Pons (tissue), 1 donor: Measurements from ENCODE around the gene YWHAQ.

ENCODE experiments used
- DNase-seq: peaks from one replicate; pipeline ENCODE4 v3.0.0-alpha.2; 2016; ENCODE audit warnings: low spot score

YWHAQ gene

DNA sequence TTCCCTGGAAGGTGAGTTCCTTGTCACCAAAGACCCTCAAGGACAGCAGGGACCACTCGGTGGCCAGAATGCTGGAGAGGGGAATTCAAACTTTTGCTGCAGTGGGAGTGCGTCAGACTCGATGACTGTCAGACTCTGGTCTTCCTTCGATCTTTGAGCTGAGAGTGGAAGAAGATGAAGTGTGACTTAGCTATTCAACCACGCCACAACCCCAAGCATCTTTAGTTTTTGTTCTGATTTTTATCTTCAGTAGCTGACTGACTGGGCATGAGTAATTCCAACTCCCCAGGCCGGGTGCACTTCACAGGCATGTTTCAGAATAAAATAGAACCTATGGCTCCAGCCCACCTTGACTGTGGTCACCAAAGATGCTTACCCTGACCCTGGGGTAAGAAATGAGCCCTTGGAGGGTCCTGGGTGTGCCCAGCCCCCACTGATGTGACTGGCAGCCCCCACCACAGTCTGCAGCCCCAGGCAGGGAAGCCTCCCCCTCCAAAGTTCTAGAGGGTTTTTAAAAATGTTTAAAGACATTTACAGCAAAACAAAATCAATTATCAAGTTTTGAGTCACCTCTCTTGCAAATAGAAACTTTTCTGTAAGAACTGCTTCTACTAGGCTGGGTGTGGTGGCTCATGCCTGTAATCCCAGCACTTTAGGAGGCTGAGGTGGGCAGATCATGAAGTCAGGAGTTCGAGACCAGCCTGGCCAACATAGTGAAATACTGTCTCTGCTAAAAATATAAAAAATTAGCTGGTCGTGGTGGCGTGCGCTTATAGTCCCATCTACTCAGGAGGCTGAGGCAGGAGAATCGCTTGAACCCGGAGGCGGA, 24.9 kb upstream of the YWHAQ start:
- DNase-seq = no peak

DNA sequence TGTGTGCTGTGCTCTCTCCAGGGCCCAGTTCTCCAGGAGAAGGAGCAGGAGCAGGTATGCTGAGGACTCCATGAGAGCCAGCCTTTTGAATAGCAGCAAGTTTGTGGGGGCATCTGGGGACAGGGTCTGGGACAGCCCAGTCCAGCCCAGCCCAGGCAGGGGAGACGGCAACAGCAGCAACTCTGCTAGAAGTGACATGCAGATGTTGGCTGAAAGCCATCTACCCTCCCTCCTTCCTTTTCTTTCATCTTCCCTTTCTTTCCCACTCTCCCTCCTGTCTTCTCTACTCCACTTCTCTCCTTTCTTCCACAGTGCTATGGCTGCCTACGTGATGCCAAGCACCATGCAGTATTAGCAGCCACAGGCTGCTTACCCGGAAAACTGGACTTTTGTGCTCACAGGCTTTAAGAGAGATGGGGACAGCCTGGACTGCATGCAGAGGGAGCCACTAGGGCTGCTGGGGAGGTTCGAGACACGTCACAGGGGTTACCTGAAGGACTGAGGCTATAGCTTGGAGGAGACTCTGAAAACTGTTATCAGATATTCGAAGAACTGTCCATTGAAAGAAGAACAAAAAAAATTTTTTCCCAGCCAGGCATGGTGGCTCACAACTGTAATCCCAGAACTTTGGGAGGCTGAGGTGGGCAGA, 23.8 kb upstream of the YWHAQ start:
- DNase-seq = peak; percentile 37

DNA sequence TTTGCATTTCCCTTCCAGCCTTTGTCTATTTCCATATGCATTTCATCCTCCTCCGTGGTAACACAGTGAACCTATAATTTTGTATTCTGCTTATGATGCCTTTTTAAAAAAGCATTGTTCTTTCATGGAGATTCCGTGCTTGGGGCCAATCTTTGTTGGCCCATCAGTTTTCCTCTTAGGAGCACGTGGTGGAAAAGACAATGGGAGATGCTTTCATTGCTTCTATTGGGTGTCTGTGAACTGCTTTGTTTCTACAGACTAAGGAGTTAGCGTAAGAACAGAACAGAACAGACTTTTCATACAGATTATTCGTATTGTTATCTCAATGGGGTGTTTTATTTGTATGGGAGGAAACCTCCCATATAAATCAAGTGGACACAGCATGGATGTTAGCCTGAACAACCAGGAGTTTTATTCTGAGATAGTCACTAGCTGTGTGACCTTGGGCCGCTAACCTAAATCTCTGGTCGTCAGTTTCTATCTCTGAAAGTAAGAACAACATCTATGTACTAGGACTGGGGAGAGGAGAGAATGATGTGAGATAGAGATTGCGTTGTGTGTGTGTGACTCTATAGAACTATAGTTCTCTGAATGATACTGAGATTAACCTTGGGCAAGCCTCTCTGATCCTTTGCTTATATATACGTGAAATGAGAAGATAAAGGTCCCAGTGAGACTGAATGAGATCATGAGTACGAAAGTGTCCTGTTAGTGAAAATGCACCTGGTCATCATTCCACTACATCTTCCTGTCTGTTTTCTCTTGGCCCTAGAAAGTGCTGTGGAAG, 22.9 kb upstream of the YWHAQ start:
- peak; percentile 98 for DNase-seq

DNA sequence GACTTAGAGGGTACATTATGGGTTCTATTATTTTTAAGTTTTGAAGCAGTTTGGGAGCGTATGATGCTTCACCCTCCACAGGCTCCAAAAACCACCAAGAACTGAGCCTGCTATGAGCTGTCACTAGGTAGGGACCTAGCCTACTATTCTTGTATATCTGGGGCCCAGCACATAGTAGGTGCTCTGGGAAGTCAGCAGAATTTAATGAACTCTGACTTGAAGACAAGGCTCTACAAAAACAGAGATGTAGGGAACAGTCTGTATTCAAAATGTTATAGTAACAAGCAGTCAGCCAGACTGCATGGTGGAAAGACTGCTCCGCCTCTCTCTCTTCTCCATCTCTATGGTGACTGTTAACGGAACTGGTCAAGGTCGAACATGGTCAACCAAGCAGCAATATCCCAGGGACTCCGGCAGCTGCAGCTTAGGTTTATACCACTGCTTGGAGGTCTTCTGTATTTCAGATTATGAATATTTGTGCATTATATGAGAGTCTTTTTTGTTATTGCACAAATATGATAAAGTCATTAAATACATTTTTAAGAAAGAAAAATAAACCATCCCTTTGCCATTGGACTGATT, 22.2 kb upstream of the YWHAQ start:
- peak; percentile 70 for DNase-seq

DNA sequence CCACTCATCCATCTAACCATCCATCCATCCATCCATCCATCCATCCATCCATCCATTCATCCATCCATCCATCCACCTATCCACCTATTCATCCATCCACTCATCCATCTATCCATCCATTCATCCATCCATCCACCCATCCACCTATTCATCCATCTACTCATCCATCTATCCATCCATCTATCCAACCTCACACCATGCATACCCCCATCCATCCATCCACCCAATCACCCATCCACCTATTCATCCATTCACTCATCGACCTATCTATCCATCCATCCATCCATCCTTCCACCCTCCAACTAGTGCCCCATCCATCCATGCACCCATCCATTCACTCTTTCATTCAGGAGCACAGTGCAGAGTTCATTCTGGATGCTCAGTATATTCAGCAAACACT, 21.5 kb upstream of the YWHAQ start:
- DNase-seq = no peak

DNA sequence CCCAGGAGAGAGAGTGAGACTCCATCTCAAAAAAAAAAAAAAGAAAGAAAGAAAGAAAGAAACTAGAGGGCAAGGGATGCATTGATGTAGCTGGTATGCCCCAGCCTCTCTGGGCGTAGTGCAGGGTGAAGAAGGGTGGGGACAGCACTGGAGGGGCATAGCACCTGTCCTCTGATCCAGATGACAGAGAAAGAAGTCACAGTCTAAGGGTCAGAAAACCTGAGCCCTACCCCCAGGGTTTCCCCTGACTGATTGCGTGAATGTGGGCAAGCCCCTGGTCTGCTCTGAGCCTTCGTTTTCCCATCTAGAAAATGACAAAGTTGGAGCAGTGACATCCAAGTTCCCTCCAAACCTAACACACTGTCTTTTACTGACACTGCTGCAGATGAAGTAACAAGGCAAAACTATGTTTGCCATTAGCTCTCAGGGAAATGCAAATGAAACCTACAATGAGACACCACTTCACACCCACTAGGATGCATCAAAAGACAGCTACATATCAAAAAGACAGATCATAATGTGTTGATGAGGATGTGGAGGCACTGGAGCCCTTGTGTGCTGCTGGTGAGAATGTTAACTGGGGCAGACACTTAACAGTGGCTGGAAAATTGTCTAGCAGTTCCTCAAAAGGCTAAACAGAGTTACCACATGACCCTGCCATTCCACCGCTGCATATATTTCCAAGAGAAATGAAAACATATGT, 19.5 kb upstream of the YWHAQ start:
- DNase-seq = no peak

DNA sequence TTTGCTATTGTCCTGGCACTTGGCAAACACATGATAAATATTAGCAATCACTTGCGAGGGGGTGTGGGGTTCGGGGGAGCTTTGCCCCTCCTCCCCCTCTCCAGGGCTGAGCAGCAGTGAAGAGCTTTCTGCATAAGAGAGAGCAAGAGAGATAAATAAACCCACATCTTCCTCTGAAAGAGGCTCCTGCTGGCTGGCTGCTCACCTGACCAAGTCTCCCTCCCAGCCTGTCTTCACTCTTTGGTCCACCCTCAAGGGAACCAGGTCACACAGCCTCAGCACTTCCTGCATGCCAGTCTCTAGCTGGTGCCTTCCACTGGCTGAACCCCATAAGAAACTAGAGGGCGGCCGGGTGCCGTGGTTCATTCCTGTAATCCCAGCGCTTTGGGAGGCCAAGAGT, 18.5 kb upstream of the YWHAQ start:
- no peak for DNase-seq

DNA sequence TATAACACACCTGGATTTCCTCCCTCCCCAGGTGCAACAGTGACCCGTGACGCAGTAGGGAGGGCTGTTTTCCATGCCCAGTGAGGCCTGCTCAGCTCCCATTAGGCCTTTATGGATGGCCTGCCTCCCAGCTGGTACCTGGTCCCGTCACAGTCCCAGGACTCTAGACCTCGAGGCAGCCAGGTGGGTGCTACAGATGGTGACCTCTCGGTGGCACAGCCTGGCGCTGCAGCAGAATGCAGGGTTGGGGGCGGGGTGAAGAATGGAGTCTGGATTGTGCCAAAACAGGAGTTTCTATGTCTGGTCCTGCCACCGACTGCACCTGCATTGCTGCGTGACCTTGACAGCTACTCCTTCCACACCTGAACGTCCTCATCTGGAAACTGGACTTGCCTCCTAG, 18.0 kb upstream of the YWHAQ start:
- DNase-seq = no peak

DNA sequence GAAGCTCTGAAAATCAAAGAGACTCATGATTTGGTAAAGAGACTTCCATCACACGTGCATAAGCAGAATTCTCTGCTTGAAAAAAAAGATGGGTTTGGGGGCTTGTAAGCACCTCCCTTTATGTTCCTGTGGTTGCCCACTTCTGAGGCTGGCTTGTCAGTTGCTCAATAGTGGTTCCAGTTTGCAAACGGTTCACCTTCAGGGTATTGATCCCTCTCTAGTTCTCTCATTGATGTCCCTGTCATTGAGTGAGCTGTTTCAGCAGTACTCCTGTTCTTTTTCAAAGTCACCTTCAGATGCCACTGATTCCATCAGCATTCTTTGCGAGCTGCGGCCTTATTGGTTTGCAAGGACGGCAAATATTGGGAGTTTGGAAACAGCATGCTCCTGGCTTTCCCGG, 17.1 kb upstream of the YWHAQ start:
- no peak for DNase-seq

DNA sequence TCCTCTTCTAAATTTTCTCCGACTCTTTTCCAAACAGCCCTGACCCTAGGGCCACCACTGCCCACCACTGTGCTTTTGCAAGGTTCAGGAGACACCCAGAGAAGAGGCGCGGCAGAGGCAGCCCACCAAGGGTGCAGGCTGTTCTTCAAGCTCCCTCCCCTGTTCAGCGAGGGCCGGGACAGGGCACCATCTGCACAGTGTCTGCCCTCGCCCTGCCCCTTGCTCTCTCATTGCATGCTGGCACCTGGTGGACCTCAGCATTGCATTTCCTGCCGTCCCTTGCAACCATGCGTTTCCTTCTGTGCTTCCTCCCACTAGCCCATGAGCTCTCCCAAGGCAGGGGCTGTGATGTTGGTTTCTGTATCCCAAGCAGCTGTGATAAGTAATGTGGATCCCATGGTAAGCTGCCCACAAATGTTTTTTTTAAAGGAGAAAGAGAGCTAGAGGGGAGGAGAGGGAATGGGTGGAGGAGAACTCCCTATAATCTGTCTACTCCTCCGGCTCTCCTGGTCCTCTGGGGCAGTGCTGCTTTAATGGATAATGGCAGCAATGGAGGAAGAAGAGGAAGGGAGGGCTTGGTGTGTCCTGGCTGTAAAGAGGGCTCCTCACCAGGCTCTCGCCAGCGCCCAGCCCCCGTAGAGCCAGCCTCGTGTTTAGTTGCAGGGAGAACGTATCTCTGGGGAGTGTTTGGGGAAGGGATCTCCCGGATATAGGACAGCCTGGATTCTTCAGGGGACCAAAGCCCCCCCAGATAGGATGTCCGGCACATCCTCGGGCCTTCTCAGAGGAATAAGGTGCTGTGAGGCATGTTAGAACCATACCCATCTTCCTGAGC, 15.6 kb upstream of the YWHAQ start:
- DNase-seq = no peak

DNA sequence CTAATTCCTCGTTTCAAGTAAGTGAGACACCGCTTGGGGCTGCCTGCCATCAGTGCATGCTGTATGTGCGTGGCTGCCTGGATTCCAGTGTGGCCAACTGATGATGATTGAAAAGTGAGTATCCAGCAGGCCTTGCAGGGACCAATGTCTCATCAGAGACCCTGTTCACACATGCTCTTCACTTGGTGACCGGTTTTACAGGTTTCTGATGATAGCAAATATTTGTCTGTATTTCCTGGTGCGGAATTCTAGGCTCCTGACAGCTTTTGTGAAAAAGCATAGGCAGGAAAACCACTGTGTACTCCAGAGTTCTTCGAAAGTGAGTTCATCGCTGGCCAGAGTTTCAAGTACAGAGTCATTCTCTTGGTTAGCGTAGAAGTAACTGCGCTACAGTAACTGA, 13.8 kb upstream of the YWHAQ start:
- DNase-seq = no peak

DNA sequence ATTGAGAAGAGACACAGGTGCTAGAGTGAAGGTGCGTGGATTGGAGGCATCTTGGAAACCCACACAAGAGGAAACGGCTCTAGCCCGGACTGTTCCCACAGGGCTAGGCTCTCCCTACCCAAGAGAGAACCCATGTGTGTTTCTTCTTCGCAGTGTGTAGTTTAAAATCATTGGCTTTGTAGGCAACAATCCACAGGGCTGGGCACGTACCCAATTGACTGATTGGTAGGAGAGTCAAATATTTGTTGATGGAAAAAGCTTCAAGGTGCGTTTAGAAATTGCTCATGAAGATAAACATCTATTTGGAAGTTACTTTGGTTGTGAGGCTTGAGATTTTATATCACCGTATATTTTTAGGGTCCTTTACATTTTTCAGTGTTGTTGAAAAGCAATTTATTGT, 13.2 kb upstream of the YWHAQ start:
- DNase-seq = no peak

DNA sequence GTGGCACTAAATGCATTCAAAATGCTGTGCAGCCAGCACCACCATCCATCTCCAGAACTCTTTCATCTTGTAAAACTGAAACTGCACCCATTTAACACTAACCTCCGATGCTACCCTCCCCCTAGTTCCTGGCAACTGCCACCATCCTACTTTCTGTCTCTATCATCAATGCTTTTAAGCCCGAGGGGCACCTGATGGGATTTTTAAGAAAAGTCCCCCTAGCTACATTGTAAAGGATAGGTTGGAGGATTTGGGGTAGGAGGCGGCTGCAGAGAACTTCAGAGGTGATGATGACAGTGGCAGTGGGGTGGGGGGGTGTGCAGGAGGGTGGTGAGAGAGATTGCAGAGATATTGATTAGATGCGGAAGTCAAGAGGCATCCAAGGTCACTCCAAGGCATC, 10.8 kb upstream of the YWHAQ start:
- no peak for DNase-seq

DNA sequence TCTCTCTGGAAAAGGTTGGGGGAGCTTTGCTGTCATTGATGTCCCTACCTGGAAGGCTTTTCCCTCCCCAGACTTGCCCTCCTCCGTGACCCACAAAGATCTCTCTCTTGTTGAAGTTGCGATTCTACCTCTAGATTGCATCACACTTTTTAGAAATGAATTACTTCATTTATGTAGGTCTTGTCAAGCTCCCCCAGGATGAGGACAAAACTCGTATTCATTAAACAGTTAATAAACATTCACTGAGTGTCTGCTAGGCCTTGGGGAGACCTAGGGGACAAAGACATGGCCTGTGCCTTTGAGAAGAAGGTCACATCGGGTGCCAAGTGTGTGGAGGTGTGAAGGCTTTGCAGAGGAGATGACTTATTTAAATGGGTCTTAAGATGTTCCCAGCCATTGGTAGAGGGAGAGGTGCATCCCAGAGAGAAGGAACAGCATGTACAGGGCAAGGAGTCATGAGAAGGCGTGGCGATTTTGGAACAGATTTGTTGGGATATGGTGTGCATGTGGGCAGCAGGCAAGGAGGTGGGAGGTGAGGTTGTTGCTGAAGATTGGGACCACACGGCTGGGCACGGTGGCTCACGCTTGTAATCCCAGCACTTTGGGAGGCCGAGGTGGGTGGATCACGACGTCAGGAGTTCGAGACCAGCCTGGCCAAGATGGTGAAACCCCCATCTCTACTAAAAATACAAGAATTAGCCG, 9.8 kb upstream of the YWHAQ start:
- peak; percentile 37 for DNase-seq

DNA sequence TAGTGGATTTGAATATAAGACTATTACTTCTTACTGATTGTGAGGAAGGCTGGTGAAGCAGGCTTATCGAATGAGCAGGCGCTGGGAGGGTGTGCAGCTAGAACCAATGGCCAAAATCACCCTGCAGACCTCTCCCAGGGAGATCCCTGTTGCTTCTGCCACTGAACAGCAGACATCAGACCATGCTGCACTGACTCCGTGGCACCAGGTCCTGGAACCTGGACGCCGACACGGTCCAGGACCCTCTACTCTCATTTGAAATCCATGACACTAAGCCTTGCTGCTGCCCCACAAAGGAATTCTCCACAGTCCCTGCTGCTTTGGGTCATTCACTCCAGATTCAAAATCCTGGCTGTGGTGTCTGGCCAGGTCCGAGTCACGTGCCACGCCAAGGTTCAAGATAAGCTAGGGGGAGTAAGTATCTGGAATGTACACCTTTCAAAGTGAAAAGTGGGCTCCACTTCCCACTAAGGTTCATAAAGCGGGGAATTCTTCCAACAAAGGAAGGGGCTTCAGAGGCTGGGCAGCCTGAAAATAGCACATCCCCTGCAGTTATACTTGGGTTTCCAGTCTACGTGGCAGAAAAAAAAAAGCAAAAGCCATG, 9.0 kb upstream of the YWHAQ start:
- DNase-seq = no peak

DNA sequence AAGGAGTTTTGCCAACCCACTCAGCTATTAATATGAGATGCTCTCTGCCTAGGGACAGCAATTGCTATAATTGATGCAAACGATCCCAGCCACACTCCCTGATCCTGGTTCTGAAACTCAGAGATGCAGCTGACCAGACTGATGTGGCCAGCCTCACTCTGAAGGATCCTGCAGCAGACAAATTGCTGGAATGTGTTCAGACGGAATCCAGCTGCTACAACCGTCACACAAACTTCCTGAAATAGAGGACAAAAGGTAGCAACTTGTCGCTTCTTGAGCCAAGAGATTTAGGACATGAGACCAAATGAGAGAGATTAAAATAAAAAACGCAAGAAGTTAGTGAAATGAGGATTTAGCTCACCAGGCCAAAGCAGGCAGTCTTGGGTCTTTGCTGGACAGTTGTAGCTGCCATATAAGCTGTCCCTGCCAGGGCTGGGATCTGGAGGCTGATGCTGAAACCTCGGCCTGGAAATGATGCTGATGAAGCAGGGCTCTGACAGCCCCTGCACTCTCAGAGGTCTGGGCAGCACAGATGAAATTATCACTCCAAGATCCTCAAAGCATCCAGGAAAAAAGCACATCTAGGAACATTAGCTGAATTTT, 8.3 kb upstream of the YWHAQ start:
- peak; percentile 69 for DNase-seq

DNA sequence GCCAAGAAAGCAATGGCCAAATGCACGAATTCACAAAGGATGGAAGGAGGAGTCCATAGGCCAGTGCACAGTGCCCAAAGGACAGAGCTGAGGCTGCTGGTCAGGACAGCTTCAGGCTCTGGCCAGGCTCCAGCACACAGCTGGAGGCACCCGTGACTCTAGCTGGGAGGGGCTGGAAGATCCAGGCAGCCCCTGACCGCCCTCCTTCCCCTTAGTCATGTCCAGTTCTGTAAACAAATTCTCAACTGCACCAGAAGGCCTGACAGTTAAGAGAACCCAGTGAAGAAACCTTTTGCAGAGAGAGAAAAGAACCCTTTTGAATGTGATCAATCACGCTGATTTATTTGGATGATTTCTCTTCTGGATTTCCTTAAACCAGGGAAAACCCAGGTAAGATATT, 7.7 kb upstream of the YWHAQ start:
- DNase-seq = peak; percentile 96

DNA sequence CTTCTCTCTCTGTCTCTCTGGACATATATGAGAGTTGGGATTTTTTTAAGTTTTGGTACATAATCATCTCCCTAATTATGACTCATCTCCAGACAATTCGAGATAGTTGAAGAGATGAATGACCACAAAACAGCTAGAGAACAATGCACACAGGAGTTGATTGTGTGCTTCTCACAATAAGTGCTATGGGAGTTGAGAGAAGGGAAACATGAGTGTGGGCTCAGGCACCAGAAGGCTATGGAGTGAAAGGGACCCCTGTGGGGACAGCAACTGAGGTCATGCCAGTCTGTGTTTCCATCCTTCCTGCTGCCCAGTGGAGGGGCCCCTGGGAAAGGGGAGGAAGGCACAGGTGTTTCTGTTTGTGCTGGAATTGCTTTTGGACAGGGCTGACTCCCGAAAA, 6.5 kb upstream of the YWHAQ start:
- peak; percentile 99 for DNase-seq

DNA sequence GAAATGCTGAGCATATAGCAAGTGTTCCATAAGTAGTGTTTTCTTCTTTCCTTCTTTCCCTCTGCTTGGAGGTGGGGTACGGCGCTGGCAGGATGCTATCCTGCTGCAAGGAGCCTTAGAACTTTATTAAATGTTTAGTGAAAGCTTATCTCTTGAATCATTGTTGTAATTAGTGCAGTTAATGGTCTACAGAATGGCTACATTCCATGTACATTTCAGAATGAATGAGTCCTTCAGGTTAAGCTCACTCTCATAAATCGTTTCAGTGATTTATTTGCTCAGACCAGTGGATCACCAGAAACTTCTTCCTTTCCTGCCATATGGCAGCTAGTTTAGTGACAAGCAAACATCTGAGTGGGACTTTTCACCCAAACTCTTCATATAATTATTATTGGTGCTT, 3.3 kb upstream of the YWHAQ start:
- DNase-seq = no peak
